GM23338 (cell line): ENCODE measurements around the gene CCR5. TPM values are rescaled to one million over a fixed set of nuclear protein-coding genes. Genes with fewer than 3 reads are reported as not detected.

Experiments
- ATAC-seq: fragments of 200-7000 bp; cut with Tn5 transposase; 3 replicates; pipeline ENCODE4 v1.9.1; 2020
- DNase-seq: peaks from one replicate; pipeline ENCODE4 v3.0.0-alpha.2; 2015; ENCODE audit warnings: low spot score
- H2AFZ ChIP-seq: fragments of 200-600 bp; sonication (generic); 2 replicates; pipeline ENCODE4 v1.8.0; 2016; ENCODE audit warnings: antibody characterized with exemption, mild to moderate bottlenecking, moderate library complexity
- H3F3A ChIP-seq: fragments of 200-600 bp; sonication (generic); replicated peaks from 2 replicates; pipeline ENCODE4 v1.8.0; 2017; ENCODE audit warnings: antibody characterized with exemption, mixed run types, low read depth
- H3K27ac ChIP-seq: fragments of 200-600 bp; sonication (generic); 2 replicates; pipeline ENCODE4 v1.6.1; 2016; ENCODE audit warnings: low read depth
- H3K27me3 ChIP-seq: fragments of 200-600 bp; sonication (generic); 2 replicates; pipeline ENCODE4 v1.8.0; 2016; ENCODE audit warnings: mild to moderate bottlenecking, mixed run types, moderate library complexity; ENCODE audit not compliant: insufficient read depth
- H3K36me3 ChIP-seq: fragments of 200-600 bp; sonication (generic); 2 replicates; pipeline ENCODE4 v1.8.0; 2016; ENCODE audit warnings: mild to moderate bottlenecking; ENCODE audit not compliant: insufficient read depth
- H3K4me1 ChIP-seq: fragments of 200-600 bp; sonication (generic); 2 replicates; pipeline ENCODE4 v1.8.0; 2016; ENCODE audit warnings: mild to moderate bottlenecking, moderate library complexity; ENCODE audit not compliant: insufficient read depth
- H3K4me2 ChIP-seq: fragments of 200-600 bp; sonication (generic); 2 replicates; pipeline ENCODE4 v1.7.1; 2017; ENCODE audit warnings: mixed run types
- H3K4me3 ChIP-seq: fragments of 200-600 bp; sonication (generic); 2 replicates; pipeline ENCODE4 v1.6.1; 2016; ENCODE audit warnings: mixed run types
- H3K79me2 ChIP-seq: fragments of 200-600 bp; sonication (generic); replicated peaks from 2 replicates; pipeline ENCODE4 v1.8.0; 2017; ENCODE audit warnings: mild to moderate bottlenecking; ENCODE audit not compliant: insufficient read depth
- H3K9me2 ChIP-seq: fragments of 200-600 bp; sonication (generic); 2 replicates; pipeline ENCODE4 v1.8.0; 2017; ENCODE audit not compliant: insufficient read depth
- H4K20me1 ChIP-seq: fragments of 200-600 bp; sonication (generic); replicated peaks from 2 replicates; pipeline ENCODE4 v1.8.0; 2017; ENCODE audit warnings: mild to moderate bottlenecking; ENCODE audit not compliant: insufficient read depth
- H3K27ac Mint-ChIP-seq: 2 replicates; pipeline ENCODE4 v1.8.0; 2020; ENCODE audit warnings: inconsistent platforms, mild to moderate bottlenecking, moderate library complexity, mixed read lengths
- H3K27me3 Mint-ChIP-seq: 3 replicates; pipeline ENCODE4 v1.8.0; 2022; ENCODE audit warnings: low read depth, mild to moderate bottlenecking, moderate library complexity, mixed read lengths, inconsistent platforms; ENCODE audit not compliant: insufficient read depth, poor library complexity
- H3K36me3 Mint-ChIP-seq: 3 replicates; pipeline ENCODE4 v1.8.0; 2021; ENCODE audit warnings: low read depth, mild to moderate bottlenecking, inconsistent platforms, moderate library complexity, mixed read lengths
- H3K4me1 Mint-ChIP-seq: 3 replicates; pipeline ENCODE4 v1.8.0; 2020; ENCODE audit warnings: mild to moderate bottlenecking, inconsistent platforms, mixed read lengths
- H3K4me3 Mint-ChIP-seq: 3 replicates; pipeline ENCODE4 v1.8.0; 2021; ENCODE audit warnings: moderate library complexity, mild to moderate bottlenecking, inconsistent platforms, mixed read lengths
- H3K9me3 Mint-ChIP-seq: 3 replicates; pipeline ENCODE4 v1.8.0; 2020; ENCODE audit warnings: moderate library complexity, mild to moderate bottlenecking, inconsistent platforms, mixed read lengths
- CREB1 ChIP-seq: fragments of 250-450 bp; sonication (Bioruptor Pico); IDR thresholded peaks from 2 replicates; pipeline ENCODE4 v1.5.0; 2020; ENCODE audit warnings: low read depth, mild to moderate bottlenecking, moderate library complexity
- CTCF ChIP-seq, 2 experiments: fragments of 200-600 bp in 1 of 2; sonication (generic) in 1 of 2; conservative IDR thresholded peaks; 2 replicates each; pipeline versions ENCODE4 v1.5.1 to v1.6.1; 2016 to 2017; ENCODE audit warnings: antibody characterized with exemption in 2 of 2, low read depth in 2 of 2, mild to moderate bottlenecking in 2 of 2, moderate library complexity in 1 of 2
- ETS1 ChIP-seq: IDR thresholded peaks from 2 replicates; pipeline ENCODE4 v1.6.1; 2016; ENCODE audit warnings: antibody characterized with exemption
- EZH2 ChIP-seq: fragments of 200-600 bp; sonication (generic); IDR thresholded peaks from one replicate; pipeline ENCODE4 v1.8.0; 2017; ENCODE audit warnings: antibody characterized with exemption, mild to moderate bottlenecking, low read depth; ENCODE audit not compliant: unreplicated experiment
- EZH2phosphoT487 ChIP-seq: fragments of 200-600 bp; sonication (generic); IDR thresholded peaks from one replicate; pipeline ENCODE4 v1.8.1; 2018; ENCODE audit warnings: antibody characterized with exemption; ENCODE audit not compliant: unreplicated experiment
- JUNB ChIP-seq: IDR thresholded peaks from one replicate; pipeline ENCODE4 v1.6.1; 2016; ENCODE audit warnings: antibody characterized with exemption; ENCODE audit not compliant: unreplicated experiment
- POLR2AphosphoS5 ChIP-seq: IDR thresholded peaks from 2 replicates; pipeline ENCODE4 v1.6.1; 2016; ENCODE audit warnings: antibody characterized with exemption, low read depth
- STAT1 ChIP-seq: IDR thresholded peaks from one replicate; pipeline ENCODE4 v1.6.1; 2016; ENCODE audit warnings: antibody characterized with exemption; ENCODE audit not compliant: unreplicated experiment
- ZNF462 ChIP-seq: fragments of 250-450 bp; sonication (Bioruptor Pico); IDR thresholded peaks from 2 replicates; pipeline ENCODE4 v1.5.0; 2020; ENCODE audit warnings: mild to moderate bottlenecking, moderate library complexity
- polyA plus RNA-seq: library from polyadenylated mRNA; unstranded; fragments of >200 nt; fragmentation: Nextera tagmentation; extraction: Ambion mirVana; gene quantifications from 2 replicates; pipeline ENCODE4 v1.2.1, GENCODE V29; 2016
- total RNA-seq: library from RNA; depleted of rRNA; stranded (reverse); fragments of >200 nt; shearing (Covaris generic); gene quantifications from 2 replicates; pipeline ENCODE4 v1.2.3, GENCODE V29; 2014

CCR5 gene
- total and polyA plus RNA-seq, 2 experiments from 2014 or later, result not detected

GRCh38 chr3:46414739-46415138 is 44.0 kb downstream of the CCR5 start (continued):
- TF ChIP-seq ETS1 (no peak), EZH2 (no peak), CREB1 (CRISPR knock-in tag) (no peak), STAT1 (no peak), POLR2AphosphoS5 (no peak), EZH2phosphoT487 (no peak), CTCF (conservative IDR thresholded peaks at IDR 0.05; ENCODE audit: low read depth in 2 of 2) (no peak), JUNB (no peak)

GRCh38 chr3:46416125-46416810 is 45.5 kb downstream of the CCR5 start:
- H3K27ac Mint-ChIP-seq, result no peak overlapping the region
- no peaks in the 10 kb centered on the region for H3K36me3 Mint-ChIP-seq
- no peak for TF ChIP-seq ZNF462 (CRISPR knock-in tag)
- no peak for TF ChIP-seq EZH2phosphoT487
- no peak for TF ChIP-seq CTCF (conservative IDR thresholded peaks at IDR 0.05; ENCODE audit: low read depth in 2 of 2)
- TF ChIP-seq POLR2AphosphoS5, result no peak

More at GRCh38 chr3:46416125-46416810, 45.5 kb downstream of the CCR5 start:
- Mint-ChIP-seq H3K4me3 (no peak overlapping the region), H3K9me3 (no peaks in the 10 kb centered on the region), H3K4me1 (peaks cover 17% of the 10 kb centered on the region; the same call in 2 of the 3 replicates), H3K27me3 (no peaks in the 10 kb centered on the region)
- H3K9me2 ChIP-seq, result no peaks in the 10 kb centered on the region
- H3K4me3 ChIP-seq, result no peak overlapping the region
- H3F3A ChIP-seq, result no peaks in the 10 kb centered on the region
- no peak for DNase-seq
- no peaks in the 10 kb centered on the region for H3K4me1 ChIP-seq
- no peak overlapping the region for H3K4me2 ChIP-seq
- H3K27ac ChIP-seq, result no peak overlapping the region
- H3K27me3 ChIP-seq, result no peaks in the 10 kb centered on the region
- no peaks in the 10 kb centered on the region for H4K20me1 ChIP-seq
- H3K79me2 ChIP-seq, result no peaks in the 10 kb centered on the region
- no peak overlapping the region; the same call in 1 of the 2 replicates for H2AFZ ChIP-seq
- no peaks in the 10 kb centered on the region for H3K36me3 ChIP-seq
- no peak for ATAC-seq
